ENCODE results near the gene LARGE1. TPM values are rescaled to one million over a fixed set of nuclear protein-coding genes. Genes with fewer than 3 reads are reported as not detected.

Gene LARGE1
- polyA plus RNA-seq, 3 donors, result 0.05 to 0.13 TPM; not detected in 1

DNA sequence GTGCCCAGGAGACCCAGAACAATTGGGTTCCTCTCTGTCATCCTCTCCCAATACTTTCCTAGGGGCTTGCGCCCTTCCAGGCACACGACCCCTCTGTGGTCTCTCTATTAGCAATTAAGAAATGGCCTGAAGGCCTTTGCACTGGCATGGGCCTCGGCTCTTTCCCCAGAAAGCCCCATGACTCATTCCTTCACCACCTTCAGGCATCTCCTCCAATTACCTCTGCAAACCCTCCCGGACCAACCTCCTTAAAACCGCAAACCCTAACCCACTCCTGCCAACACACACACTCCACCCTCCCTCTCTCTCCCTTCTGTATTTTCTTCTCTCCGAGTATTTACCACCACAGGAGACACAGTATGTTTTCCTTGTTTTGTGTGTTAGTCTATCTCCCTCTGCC, 36.7 kb downstream of the LARGE1 start:
- no peak overlapping the region for H2AFZ ChIP-seq (ENCODE audit: insufficient read depth, low read depth, low read length, poor library complexity, severe bottlenecking)
- peaks cover 0 to 10% (median 2%) of the 10 kb centered on the region in 7 donors for H3K9me3 Mint-ChIP-seq
- H3K4me3 Mint-ChIP-seq, result no peak overlapping the region
- H3K27ac Mint-ChIP-seq, result no peak overlapping the region
- WGBS (ENCODE audit: insufficient coverage), result 94% methylated on average over 3 of the region's 6 CpGs
- TF ChIP-seq, protein P1, sequence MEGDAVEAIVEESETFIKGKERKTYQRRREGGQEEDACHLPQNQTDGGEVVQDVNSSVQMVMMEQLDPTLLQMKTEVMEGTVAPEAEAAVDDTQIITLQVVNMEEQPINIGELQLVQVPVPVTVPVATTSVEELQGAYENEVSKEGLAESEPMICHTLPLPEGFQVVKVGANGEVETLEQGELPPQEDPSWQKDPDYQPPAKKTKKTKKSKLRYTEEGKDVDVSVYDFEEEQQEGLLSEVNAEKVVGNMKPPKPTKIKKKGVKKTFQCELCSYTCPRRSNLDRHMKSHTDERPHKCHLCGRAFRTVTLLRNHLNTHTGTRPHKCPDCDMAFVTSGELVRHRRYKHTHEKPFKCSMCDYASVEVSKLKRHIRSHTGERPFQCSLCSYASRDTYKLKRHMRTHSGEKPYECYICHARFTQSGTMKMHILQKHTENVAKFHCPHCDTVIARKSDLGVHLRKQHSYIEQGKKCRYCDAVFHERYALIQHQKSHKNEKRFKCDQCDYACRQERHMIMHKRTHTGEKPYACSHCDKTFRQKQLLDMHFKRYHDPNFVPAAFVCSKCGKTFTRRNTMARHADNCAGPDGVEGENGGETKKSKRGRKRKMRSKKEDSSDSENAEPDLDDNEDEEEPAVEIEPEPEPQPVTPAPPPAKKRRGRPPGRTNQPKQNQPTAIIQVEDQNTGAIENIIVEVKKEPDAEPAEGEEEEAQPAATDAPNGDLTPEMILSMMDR (IDR thresholded peaks at IDR 0.05), result no peak
- no peak overlapping the region for H3K4me2 ChIP-seq (replicated peaks; ENCODE audit: extremely low read depth, low read length, poor library complexity, severe bottlenecking)
- H3K4me1 ChIP-seq (ENCODE audit: control insufficient read depth in 1 of 2, insufficient read depth in 2 of 2, low read length in 2 of 2), result no peaks in the 10 kb centered on the region
- H3K27me3 Mint-ChIP-seq (ENCODE audit: low read depth in 3 of 3), result peaks cover 2% of the 10 kb centered on the region in 3 donors
- intact Hi-C loops (cut with micrococcal nuclease), result no loop called here
- H3K27ac ChIP-seq (ENCODE audit: low read depth in 1 of 2, low read length in 2 of 2), result no peak overlapping the region
- no peaks in the 10 kb centered on the region for H3K36me3 Mint-ChIP-seq
- H3K4me3 ChIP-seq (replicated peaks in 1 of 3; ENCODE audit: low read depth in 2 of 3, low read length in 3 of 3), result no peak overlapping the region
- no peak for DNase-seq
- H4K20me1 ChIP-seq (ENCODE audit: insufficient read depth, low read length), result no peaks in the 10 kb centered on the region
- H3K9me3 ChIP-seq (replicated peaks in 1 of 2; ENCODE audit: control insufficient read depth in 1 of 2, insufficient read depth in 1 of 2, low read length in 2 of 2), result no peaks in the 10 kb centered on the region
- H3K27me3 ChIP-seq (ENCODE audit: control insufficient read depth in 2 of 2, insufficient read depth in 2 of 2, low read length in 2 of 2), result no peaks in the 10 kb centered on the region
- no peaks in the 10 kb centered on the region for H3K79me2 ChIP-seq (ENCODE audit: insufficient read depth, low read length)
- H3K4me1 Mint-ChIP-seq, result no peaks in the 10 kb centered on the region
- no peaks in the 10 kb centered on the region for H3K36me3 ChIP-seq (replicated peaks in 1 of 2; ENCODE audit: control insufficient read depth in 1 of 2, insufficient read depth in 2 of 2, low read length in 2 of 2)
- no peak overlapping the region for H3K9ac ChIP-seq (ENCODE audit: insufficient read depth, low read length, poor library complexity, severe bottlenecking)

DNA sequence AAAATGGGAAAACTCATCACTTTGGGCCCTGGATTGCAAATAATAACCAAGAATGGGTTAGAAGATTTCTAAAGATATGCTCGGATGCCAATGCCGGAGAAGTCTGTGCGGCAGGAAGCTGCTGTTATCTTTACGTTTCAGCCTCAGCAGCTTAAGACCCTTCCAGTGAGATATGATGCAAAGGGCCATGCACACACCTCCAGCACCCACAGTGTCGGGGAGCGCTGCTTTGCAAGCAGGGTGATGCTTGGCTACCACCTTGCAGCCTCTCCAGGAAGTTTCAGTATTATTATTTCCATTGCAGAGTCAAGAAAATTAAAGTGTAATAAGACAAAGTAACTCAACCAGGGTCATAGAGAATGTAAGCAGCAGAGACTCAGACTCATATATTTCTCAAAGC, 37.3 kb downstream of the LARGE1 start:
- Histone ChIP-seq H3K4me3 (replicated peaks in 1 of 3; ENCODE audit: low read depth in 2 of 3, low read length in 3 of 3) (no peak overlapping the region), H3K9me3 (replicated peaks in 1 of 2; ENCODE audit: control insufficient read depth in 1 of 2, insufficient read depth in 1 of 2, low read length in 2 of 2) (no peaks in the 10 kb centered on the region), H3K9ac (ENCODE audit: insufficient read depth, low read length, poor library complexity, severe bottlenecking) (no peak overlapping the region), H4K20me1 (ENCODE audit: insufficient read depth, low read length) (no peaks in the 10 kb centered on the region), H3K79me2 (ENCODE audit: insufficient read depth, low read length) (no peaks in the 10 kb centered on the region), H3K36me3 (replicated peaks in 1 of 2; ENCODE audit: control insufficient read depth in 1 of 2, insufficient read depth in 2 of 2, low read length in 2 of 2) (no peaks in the 10 kb centered on the region), H2AFZ (ENCODE audit: insufficient read depth, low read depth, low read length, poor library complexity, severe bottlenecking) (no peak overlapping the region), H3K4me1 (ENCODE audit: control insufficient read depth in 1 of 2, insufficient read depth in 2 of 2, low read length in 2 of 2) (no peaks in the 10 kb centered on the region), H3K27ac (ENCODE audit: low read depth in 1 of 2, low read length in 2 of 2) (no peak overlapping the region), H3K4me2 (replicated peaks; ENCODE audit: extremely low read depth, low read length, poor library complexity, severe bottlenecking) (no peak overlapping the region), H3K27me3 (ENCODE audit: control insufficient read depth in 2 of 2, insufficient read depth in 2 of 2, low read length in 2 of 2) (no peaks in the 10 kb centered on the region)
- WGBS (ENCODE audit: insufficient coverage), result 80% methylated on average over 4 of the region's 6 CpGs
- Mint-ChIP-seq H3K4me3 (no peak overlapping the region), H3K9me3 (peaks cover 0 to 10% (median 2%) of the 10 kb centered on the region in 7 donors), H3K4me1 (no peaks in the 10 kb centered on the region), H3K27me3 (ENCODE audit: low read depth in 3 of 3) (peaks cover 2% of the 10 kb centered on the region in 3 donors), H3K36me3 (no peaks in the 10 kb centered on the region), H3K27ac (no peak overlapping the region)
- TF ChIP-seq, protein P1 (IDR thresholded peaks at IDR 0.05), result no peak
- intact Hi-C loops (cut with micrococcal nuclease), result no loop called here
- no peak for DNase-seq
